GM19023 (cell line): ENCODE measurements around the gene LARGE2.
"Not testable (repeated sequence)": the region's sequence is repeated elsewhere in the genome, so short reads cannot be mapped to it uniquely, and the experiment has no call there.

Experiments
- ATAC-seq: cut with Tn5 transposase; IDR thresholded peaks from one replicate; pipeline ENCODE4 v1.9.1; 2021; ENCODE audit warnings: mild to moderate bottlenecking, moderate library complexity; ENCODE audit not compliant: unreplicated experiment

Gene LARGE2

GRCh38 chr11:45895553-45896259 is 26.8 kb upstream of the LARGE2 start:
- no peak for ATAC-seq

GRCh38 chr11:45896422-45896984 is 26.0 kb upstream of the LARGE2 start:
- no peak for ATAC-seq

DNA sequence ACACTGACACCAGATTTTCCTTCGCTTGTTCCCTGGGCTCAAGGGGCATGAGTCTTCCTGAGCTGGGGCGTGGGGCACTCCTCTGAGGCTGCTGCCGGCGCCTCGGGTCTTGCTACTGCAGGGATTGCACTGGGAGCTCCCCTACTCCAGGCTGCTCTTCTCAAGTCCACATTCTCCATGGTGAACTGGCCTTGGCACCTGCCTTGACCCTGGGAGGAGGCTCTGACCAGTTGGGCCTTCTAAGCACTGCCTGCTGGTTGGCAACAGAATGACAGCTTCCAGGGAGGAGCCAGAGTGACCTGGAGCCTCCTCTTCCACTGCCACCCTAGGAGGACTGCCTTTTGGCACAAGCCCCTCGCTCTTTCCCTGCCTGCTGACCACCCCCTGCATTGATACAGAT is 24.9 kb upstream of the LARGE2 start:
- no peak for ATAC-seq

GRCh38 chr11:45899086-45899447 is 23.4 kb upstream of the LARGE2 start:
- no peak for ATAC-seq

GRCh38 chr11:45899448-45900174 is 22.8 kb upstream of the LARGE2 start:
- peak; percentile 65 for ATAC-seq

GRCh38 chr11:45900175-45900800 is 22.2 kb upstream of the LARGE2 start:
- not testable (repeated sequence) for ATAC-seq

DNA sequence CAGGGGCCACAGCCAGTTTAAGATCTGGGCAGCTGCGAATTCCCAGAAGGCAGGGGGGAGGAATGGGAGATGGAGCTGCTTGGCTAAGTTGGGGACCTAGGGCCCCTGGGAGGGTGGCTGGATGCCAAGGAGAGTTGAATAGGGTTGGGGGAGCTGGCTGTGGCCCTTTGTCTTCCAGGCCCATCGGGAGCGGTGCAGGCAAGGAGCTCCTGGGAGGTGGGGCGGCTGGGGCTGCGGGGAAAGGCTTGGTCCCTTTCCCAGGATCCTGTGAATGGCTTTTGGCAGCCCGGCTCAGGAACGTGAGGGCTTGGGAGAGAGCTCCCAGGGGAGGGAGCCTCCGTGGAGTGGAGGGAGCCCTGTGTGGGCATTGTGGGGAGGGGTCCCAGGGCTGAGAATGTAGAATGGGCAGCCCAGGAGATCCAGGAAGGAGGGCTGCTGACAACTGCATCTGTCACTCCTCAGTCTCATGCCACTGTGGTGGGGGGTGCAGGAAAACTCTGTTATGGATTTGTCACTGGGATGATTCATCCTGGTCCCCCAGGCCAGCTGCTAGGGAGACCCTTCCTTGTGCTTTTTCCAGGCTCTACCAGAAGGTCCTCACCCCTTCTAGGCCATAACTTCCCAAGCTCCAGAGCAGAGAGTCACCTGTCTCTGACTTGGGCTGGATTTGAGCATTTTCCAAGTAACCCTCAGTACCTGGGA is 21.4 kb upstream of the LARGE2 start:
- no peak for ATAC-seq

- no peak for ATAC-seq
These were observed 20.8 kb upstream of the LARGE2 start for GRCh38 chr11:45901626-45902025.

DNA sequence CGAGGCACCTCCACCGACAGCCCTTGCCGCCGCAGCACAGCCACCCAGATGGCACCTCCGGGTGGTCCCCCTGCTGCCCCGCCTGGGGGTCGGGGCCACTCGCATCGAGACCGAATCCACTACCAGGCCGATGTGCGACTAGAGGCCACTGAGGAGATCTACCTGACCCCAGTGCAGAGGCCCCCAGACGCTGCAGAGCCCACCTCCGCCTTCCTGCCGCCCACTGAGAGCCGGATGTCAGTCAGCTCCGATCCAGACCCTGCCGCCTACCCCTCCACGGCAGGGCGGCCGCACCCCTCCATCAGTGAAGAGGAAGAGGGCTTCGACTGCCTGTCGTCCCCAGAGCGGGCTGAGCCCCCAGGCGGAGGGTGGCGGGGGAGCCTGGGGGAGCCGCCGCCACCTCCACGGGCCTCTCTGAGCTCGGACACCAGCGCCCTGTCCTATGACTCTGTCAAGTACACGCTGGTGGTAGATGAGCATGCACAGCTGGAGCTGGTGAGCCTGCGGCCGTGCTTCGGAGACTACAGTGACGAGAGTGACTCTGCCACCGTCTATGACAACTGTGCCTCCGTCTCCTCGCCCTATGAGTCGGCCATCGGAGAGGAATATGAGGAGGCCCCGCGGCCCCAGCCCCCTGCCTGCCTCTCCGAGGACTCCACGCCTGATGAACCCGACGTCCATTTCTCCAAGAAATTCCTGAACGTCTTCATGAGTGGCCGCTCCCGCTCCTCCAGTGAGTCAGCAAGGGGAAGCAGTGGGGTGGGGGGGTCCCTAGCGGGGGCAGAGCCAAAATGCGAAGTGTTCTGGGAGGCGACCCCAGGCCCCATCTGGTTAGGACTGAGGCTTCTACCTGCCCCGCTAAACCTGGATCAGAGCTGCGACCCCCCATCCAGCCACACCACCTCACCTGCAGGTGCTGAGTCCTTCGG is 19.7 kb upstream of the LARGE2 start:
- ATAC-seq = no peak

DNA sequence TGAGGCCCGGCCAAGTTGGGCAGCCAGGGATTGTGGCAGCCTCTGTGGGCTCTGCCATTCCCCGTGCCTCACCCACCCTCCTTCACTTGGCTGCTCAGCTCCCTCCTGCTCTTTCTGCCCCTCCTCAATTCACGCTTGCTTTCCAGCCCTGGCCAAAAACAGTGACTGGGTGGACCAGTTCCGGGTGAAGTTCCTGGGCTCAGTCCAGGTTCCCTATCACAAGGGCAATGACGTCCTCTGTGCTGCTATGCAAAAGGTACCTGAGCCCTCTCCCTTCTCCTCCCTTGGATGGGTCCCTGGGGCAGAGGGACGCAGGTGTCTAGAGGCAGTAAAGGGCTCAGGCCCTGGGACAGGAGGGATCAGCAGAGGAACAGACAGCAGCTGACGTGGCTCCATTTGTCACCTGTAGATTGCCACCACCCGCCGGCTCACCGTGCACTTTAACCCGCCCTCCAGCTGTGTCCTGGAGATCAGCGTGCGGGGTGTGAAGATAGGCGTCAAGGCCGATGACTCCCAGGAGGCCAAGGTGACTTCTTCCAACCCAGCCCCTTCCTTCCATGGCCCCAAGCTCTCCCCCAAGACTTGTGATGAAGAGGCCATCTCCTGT is 18.0 kb upstream of the LARGE2 start:
- ATAC-seq = no peak

DNA sequence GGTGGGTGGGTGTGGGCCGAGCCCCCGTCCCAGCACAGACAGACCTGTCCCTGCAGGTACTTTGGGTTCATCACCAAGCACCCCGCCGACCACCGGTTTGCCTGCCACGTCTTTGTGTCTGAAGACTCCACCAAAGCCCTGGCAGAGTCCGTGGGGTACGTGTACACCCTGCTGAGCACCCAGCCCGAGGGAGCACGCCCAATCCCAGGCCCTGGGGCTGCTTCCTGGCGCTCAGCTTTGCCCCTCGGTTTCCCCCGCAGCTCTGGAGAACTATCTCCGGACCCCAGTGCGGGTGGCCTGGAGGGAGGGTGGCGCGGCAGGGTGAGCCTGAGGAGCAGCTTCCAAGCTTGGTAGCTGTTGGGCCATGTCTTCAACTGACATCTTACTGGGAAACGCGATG is 17.4 kb upstream of the LARGE2 start:
- ATAC-seq = no peak

- not testable (repeated sequence) for ATAC-seq
These were observed 16.9 kb upstream of the LARGE2 start for GRCh38 chr11:45905576-45905975.

GRCh38 chr11:45906096-45906682 is 16.3 kb upstream of the LARGE2 start:
- ATAC-seq = no peak

DNA sequence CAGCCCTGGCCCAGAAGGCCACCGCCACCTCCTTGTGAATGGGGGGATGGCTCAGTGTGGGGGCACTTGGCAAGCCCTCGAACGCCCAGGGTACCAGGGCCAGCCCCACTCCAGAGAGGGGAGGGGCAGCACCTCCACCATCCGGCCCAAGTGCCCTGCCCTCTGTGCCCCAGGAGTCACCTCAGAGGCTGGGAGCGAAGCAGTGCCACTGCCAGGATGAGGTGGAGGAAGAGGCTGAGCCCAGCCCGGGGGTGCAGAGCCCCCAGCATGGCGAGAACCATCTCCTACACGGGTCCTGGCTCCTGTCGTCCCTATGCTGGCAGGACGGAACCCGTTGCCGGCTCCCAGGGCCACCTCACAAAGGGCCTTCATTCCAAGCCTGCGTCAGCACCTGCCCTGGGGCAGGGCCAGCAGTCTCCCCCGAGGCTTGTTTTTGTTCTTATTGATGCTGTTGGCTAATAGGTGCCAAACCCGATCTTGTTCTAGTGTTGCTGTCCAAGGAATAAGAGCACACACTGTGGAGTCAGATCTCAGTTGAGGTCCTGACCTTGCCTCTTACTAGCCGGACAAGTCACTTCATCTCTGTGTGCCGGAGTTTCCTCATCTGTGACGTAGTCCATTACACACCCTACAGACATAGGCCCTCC is 15.4 kb upstream of the LARGE2 start, which contains the start of gene FREY1:
FREY1 (minus strand) TSS at position 307 of the 647 bp plus-strand sequence; CDS start at position 281, 26 bp downstream.
- ATAC-seq = no peak

- ATAC-seq = no peak
These were observed 14.5 kb upstream of the LARGE2 start for GRCh38 chr11:45907911-45908370.

- ATAC-seq = no peak
These were observed 12.6 kb upstream of the LARGE2 start for GRCh38 chr11:45909594-45910475.

- ATAC-seq = no peak
These were observed 11.8 kb upstream of the LARGE2 start for GRCh38 chr11:45910623-45911022.

GRCh38 chr11:45913514-45913913 is 8.9 kb upstream of the LARGE2 start:
- no peak for ATAC-seq
